Inflammatory macrophage (primary cell): ENCODE measurements around the gene TMC1.
A peak's percentile ranks its signal among the peaks of the same experiment; 100 is the strongest.

Source experiments
- DNase-seq, 2 donors: peaks; one replicate each; pipeline ENCODE4 v3.0.0-alpha.2; 2020 to 2022

Gene TMC1

GRCh38 chr9:72576087-72576486 is 54.7 kb downstream of the TMC1 start:
- no peak for DNase-seq

- peak; percentile 13 to 17 for DNase-seq
Measured at GRCh38 chr9:72577212-72577753, 55.9 kb downstream of the TMC1 start.

- DNase-seq, result no peak
Measured at GRCh38 chr9:72579190-72579589, 57.8 kb downstream of the TMC1 start.

GRCh38 chr9:72579880-72580550 is 58.6 kb downstream of the TMC1 start:
- peak in 1 of 2 donors; percentile 20 for DNase-seq

GRCh38 chr9:72581694-72582093 is 60.3 kb downstream of the TMC1 start:
- no peak for DNase-seq

- DNase-seq, result no peak
Measured at GRCh38 chr9:72583370-72583769, 62.0 kb downstream of the TMC1 start.

GRCh38 chr9:72586388-72587130 is 65.2 kb downstream of the TMC1 start:
- peak; percentile 93 to 96 for DNase-seq

- DNase-seq, result no peak
Measured at GRCh38 chr9:72588336-72588735, 66.9 kb downstream of the TMC1 start.

- DNase-seq, result peak; percentile 79 to 84
Measured at GRCh38 chr9:72589667-72590521, 68.5 kb downstream of the TMC1 start.

GRCh38 chr9:72590824-72591223 is 69.4 kb downstream of the TMC1 start:
- peak; percentile 43 to 46 for DNase-seq

- DNase-seq, result peak; percentile 75 to 78
Measured at GRCh38 chr9:72592502-72593403, 71.3 kb downstream of the TMC1 start.

- no peak for DNase-seq
Measured at GRCh38 chr9:72596451-72597180, 75.2 kb downstream of the TMC1 start.

GRCh38 chr9:72597181-72597517 is 75.7 kb downstream of the TMC1 start:
- DNase-seq, result no peak

GRCh38 chr9:72597601-72598000 is 76.2 kb downstream of the TMC1 start:
- DNase-seq, result no peak

GRCh38 chr9:72598639-72599038 is 77.2 kb downstream of the TMC1 start:
- no peak for DNase-seq

GRCh38 chr9:72599874-72600534 is 78.6 kb downstream of the TMC1 start:
- DNase-seq, result no peak

GRCh38 chr9:72600671-72601070 is 79.3 kb downstream of the TMC1 start:
- DNase-seq, result no peak

- no peak for DNase-seq
Measured at GRCh38 chr9:72601615-72602014, 80.2 kb downstream of the TMC1 start.

GRCh38 chr9:72612449-72612848 is 91.0 kb downstream of the TMC1 start:
- DNase-seq, result peak in 1 of 2 donors; percentile 14

GRCh38 chr9:72614067-72614466 is 92.7 kb downstream of the TMC1 start:
- peak in 1 of 2 donors; percentile 16 for DNase-seq

- DNase-seq, result no peak
Measured at GRCh38 chr9:72615931-72616330, 94.5 kb downstream of the TMC1 start.
